ENCODE data around the gene RNF32. TPM values are rescaled to one million over a fixed set of nuclear protein-coding genes. Genes with fewer than 3 reads are reported as not detected.
"Not testable (repeated sequence)": the region's sequence is repeated elsewhere in the genome, so short reads cannot be mapped to it uniquely, and the experiment has no call there.

RNF32 gene
- total RNA-seq, 1 donor from 2014 or later: 1.6 TPM

GRCh38 chr7:156634117-156634516, 6.5 kb upstream of the RNF32 start:
- Mint-ChIP-seq H3K36me3 (ENCODE audit: low read depth, unreplicated experiment) (peaks cover under 1% of the 10 kb centered on the region), H3K4me3 (ENCODE audit: unreplicated experiment) (no peak overlapping the region), H3K27ac (ENCODE audit: unreplicated experiment) (no peak overlapping the region), H3K4me1 (ENCODE audit: low read depth, unreplicated experiment) (no peaks in the 10 kb centered on the region), H3K27me3 (ENCODE audit: low read depth, unreplicated experiment) (no peaks in the 10 kb centered on the region), H3K9me3 (ENCODE audit: unreplicated experiment) (peaks cover 9% of the 10 kb centered on the region)
- Histone ChIP-seq H3K4me2 (ENCODE audit: low read length) (no peak overlapping the region), H4K20me1 (ENCODE audit: insufficient read depth, low read length) (no peaks in the 10 kb centered on the region), H2AFZ (ENCODE audit: low read depth, low read length) (no peak overlapping the region), H3K27me3 (ENCODE audit: insufficient read depth, low read length) (no peaks in the 10 kb centered on the region), H3K4me1 (ENCODE audit: insufficient read depth, low read length) (no peaks in the 10 kb centered on the region), H3K79me2 (ENCODE audit: insufficient read depth, low read length) (peaks cover 8% of the 10 kb centered on the region), H3K9me3 (ENCODE audit: insufficient read depth, low read depth, low read length) (peaks cover 5% of the 10 kb centered on the region), H3K9ac (ENCODE audit: low read length) (no peak overlapping the region), H3K4me3 (ENCODE audit: insufficient read depth, low read depth, low read length) (no peak overlapping the region), H3K36me3 (ENCODE audit: insufficient read depth, low read length) (no peaks in the 10 kb centered on the region), H3K27ac (ENCODE audit: low read depth, low read length) (no peak overlapping the region)
- no peak for TF ChIP-seq CTCF (IDR thresholded peaks at IDR 0.05; ENCODE audit: insufficient read depth, low read depth, low read length)
- TF ChIP-seq EZH2 (IDR thresholded peaks at IDR 0.05; ENCODE audit: insufficient read depth, low read length): no peak
- no peak for FAIRE-seq
- no peak for DNase-seq (ENCODE audit: low read depth)

- Mint-ChIP-seq H3K9me3 (ENCODE audit: unreplicated experiment) (peaks cover 7% of the 10 kb centered on the region), H3K4me3 (ENCODE audit: unreplicated experiment) (no peak overlapping the region), H3K27me3 (ENCODE audit: low read depth, unreplicated experiment) (no peaks in the 10 kb centered on the region), H3K27ac (ENCODE audit: unreplicated experiment) (no peak overlapping the region), H3K4me1 (ENCODE audit: low read depth, unreplicated experiment) (peaks cover 3% of the 10 kb centered on the region), H3K36me3 (ENCODE audit: low read depth, unreplicated experiment) (no peaks in the 10 kb centered on the region)
- TF ChIP-seq EZH2 (IDR thresholded peaks at IDR 0.05; ENCODE audit: insufficient read depth, low read length): no peak
- TF ChIP-seq CTCF (IDR thresholded peaks at IDR 0.05; ENCODE audit: insufficient read depth, low read depth, low read length): no peak
- no peaks in the 10 kb centered on the region for H3K27me3 ChIP-seq (ENCODE audit: insufficient read depth, low read length)
- peaks cover 3% of the 10 kb centered on the region for H3K4me1 ChIP-seq (ENCODE audit: insufficient read depth, low read length)
- H3K9me3 ChIP-seq (ENCODE audit: insufficient read depth, low read depth, low read length): no peaks in the 10 kb centered on the region
- no peak overlapping the region for H3K4me2 ChIP-seq (ENCODE audit: low read length)
- H3K9ac ChIP-seq (ENCODE audit: low read length): no peak overlapping the region
- H3K36me3 ChIP-seq (ENCODE audit: insufficient read depth, low read length): no peaks in the 10 kb centered on the region
- peaks cover 17% of the 10 kb centered on the region for H3K79me2 ChIP-seq (ENCODE audit: insufficient read depth, low read length)
- H2AFZ ChIP-seq (ENCODE audit: low read depth, low read length): no peak overlapping the region
- DNase-seq (ENCODE audit: low read depth): no peak
- no peak overlapping the region for H3K27ac ChIP-seq (ENCODE audit: low read depth, low read length)
- no peak overlapping the region for H3K4me3 ChIP-seq (ENCODE audit: insufficient read depth, low read depth, low read length)
- H4K20me1 ChIP-seq (ENCODE audit: insufficient read depth, low read length): no peaks in the 10 kb centered on the region
- FAIRE-seq: no peak
Observed at GRCh38 chr7:156635529-156636385, 4.8 kb upstream of the RNF32 start.

- H3K9ac ChIP-seq (ENCODE audit: low read length); H3K4me2 ChIP-seq (ENCODE audit: low read length); H3K36me3 Mint-ChIP-seq (ENCODE audit: low read depth, unreplicated experiment); H3K4me3 ChIP-seq (ENCODE audit: insufficient read depth, low read depth, low read length); H3K9me3 ChIP-seq (ENCODE audit: insufficient read depth, low read depth, low read length); H4K20me1 ChIP-seq (ENCODE audit: insufficient read depth, low read length); DNase-seq (ENCODE audit: low read depth); H3K9me3 Mint-ChIP-seq (ENCODE audit: unreplicated experiment); FAIRE-seq; H2AFZ ChIP-seq (ENCODE audit: low read depth, low read length); H3K27me3 Mint-ChIP-seq (ENCODE audit: low read depth, unreplicated experiment); H3K27ac Mint-ChIP-seq (ENCODE audit: unreplicated experiment); H3K27me3 ChIP-seq (ENCODE audit: insufficient read depth, low read length); H3K4me1 Mint-ChIP-seq (ENCODE audit: low read depth, unreplicated experiment); H3K4me1 ChIP-seq (ENCODE audit: insufficient read depth, low read length); H3K36me3 ChIP-seq (ENCODE audit: insufficient read depth, low read length); H3K27ac ChIP-seq (ENCODE audit: low read depth, low read length); H3K4me3 Mint-ChIP-seq (ENCODE audit: unreplicated experiment): not testable (repeated sequence)
- peaks cover 17% of the 10 kb centered on the region for H3K79me2 ChIP-seq (ENCODE audit: insufficient read depth, low read length)
Observed at GRCh38 chr7:156637093-156637492, 3.5 kb upstream of the RNF32 start.
